Caki2 (cell line): Measurements from ENCODE around the gene HAO1. TPM values are rescaled to one million over a fixed set of nuclear protein-coding genes. Genes with fewer than 3 reads are reported as not detected.
A peak's percentile ranks its signal among the peaks of the same experiment; 100 is the strongest.

Source experiments
- DNase-seq: peaks from one replicate; pipeline ENCODE4 v3.0.0-alpha.2; 2015; ENCODE audit warnings: low read depth
- in situ Hi-C: cut with HindIII; loops from 2 replicates; pipeline ENCODE4 v1.10.0; 2016; ENCODE audit warnings: low sequenced_read_pairs, low pct_unique_long_range_greater_than_20kb, mixed read lengths
- total RNA-seq: library from RNA; depleted of rRNA; stranded (reverse); fragments of >200 nt; shearing (Covaris generic); gene quantifications from 2 replicates; pipeline ENCODE4 v1.2.3, GENCODE V29; 2014; ENCODE audit warnings: low replicate concordance

HAO1 gene
- total RNA-seq, 1 experiment from 2014 or later, result not detected

- DNase-seq, result no peak
- in situ Hi-C loops, result no loop called here
Measured at GRCh38 chr20:7935027-7935551, 5.2 kb downstream of the HAO1 start.

GRCh38 chr20:7933346-7933745 lies 6.9 kb downstream of the HAO1 start:
- in situ Hi-C loops, result no loop called here
- no peak for DNase-seq

- in situ Hi-C loops, result no loop called here
- no peak for DNase-seq
Measured at GRCh38 chr20:7930343-7930742, 9.9 kb downstream of the HAO1 start.

- in situ Hi-C loops, result no loop called here
- DNase-seq, result peak; percentile 8
Measured at GRCh38 chr20:7926767-7927166, 13.5 kb downstream of the HAO1 start.

GRCh38 chr20:7926323-7926722 lies 13.9 kb downstream of the HAO1 start:
- in situ Hi-C loops, result no loop called here
- DNase-seq, result no peak

- DNase-seq, result no peak
- in situ Hi-C loops, result no loop called here
Measured at GRCh38 chr20:7924692-7925091, 15.6 kb downstream of the HAO1 start.

- no peak for DNase-seq
- in situ Hi-C loops, result no loop called here
Measured at GRCh38 chr20:7916648-7917047, 23.6 kb downstream of the HAO1 start.

- DNase-seq, result no peak
- in situ Hi-C loops, result no loop called here
Measured at GRCh38 chr20:7912551-7912950, 27.7 kb downstream of the HAO1 start.

- DNase-seq, result no peak
- in situ Hi-C loops, result no loop called here
Measured at GRCh38 chr20:7911586-7912330, 28.5 kb downstream of the HAO1 start.

GRCh38 chr20:7908905-7909304 lies 31.4 kb downstream of the HAO1 start:
- in situ Hi-C loops, result no loop called here
- DNase-seq, result no peak

- in situ Hi-C loops, result no loop called here
- DNase-seq, result no peak
Measured at GRCh38 chr20:7903429-7903828, 36.8 kb downstream of the HAO1 start.

GRCh38 chr20:7902879-7903278 lies 37.4 kb downstream of the HAO1 start:
- no peak for DNase-seq
- in situ Hi-C loops, result no loop called here

- no peak for DNase-seq
- in situ Hi-C loops, result no loop called here
Measured at GRCh38 chr20:7897781-7898364, 42.4 kb downstream of the HAO1 start.

- in situ Hi-C loops, result no loop called here
- no peak for DNase-seq
Measured at GRCh38 chr20:7893014-7893730, 47.1 kb downstream of the HAO1 start.

GRCh38 chr20:7891705-7892104 lies 48.6 kb downstream of the HAO1 start:
- DNase-seq, result no peak
- in situ Hi-C loops, result no loop called here

- no peak for DNase-seq
Measured at GRCh38 chr20:7889736-7890135, 50.5 kb downstream of the HAO1 start.

GRCh38 chr20:7883741-7884140 lies 56.5 kb downstream of the HAO1 start:
- DNase-seq, result no peak
- in situ Hi-C loops, result no loop called here

More at GRCh38 chr20:7889736-7890135, 50.5 kb downstream of the HAO1 start:
- in situ Hi-C loops, result no loop called here

- in situ Hi-C loops, result no loop called here
Measured at GRCh38 chr20:7883309-7883708, 56.9 kb downstream of the HAO1 start.

GRCh38 chr20:7882076-7882475 lies 58.2 kb downstream of the HAO1 start:
- in situ Hi-C loops, result no loop called here
- DNase-seq, result no peak

More at GRCh38 chr20:7883309-7883708, 56.9 kb downstream of the HAO1 start:
- no peak for DNase-seq
